ENCODE data around the gene DGKK. TPM values are rescaled to one million over a fixed set of nuclear protein-coding genes. Genes with fewer than 3 reads are reported as not detected.

Gene DGKK
- not detected in 2 replicates for polyA plus RNA-seq (2011; rRNA removed)
- polyA minus RNA-seq (2011; rRNA and poly(A)+ RNA removed), result not detected in 2 replicates

- no peak for TF ChIP-seq CTCF (IDR thresholded peaks at IDR 0.05; ENCODE audit: low read depth, low read length)
- Histone ChIP-seq H3K27me3 (ENCODE audit: control insufficient read depth, insufficient read depth, low read length) (peaks cover 22% of the 10 kb centered on the region), H3K27ac (ENCODE audit: low read depth, low read length) (no peak within 1 kb of the TSS), H3K9me3 (ENCODE audit: control insufficient read depth, insufficient read depth, low read length) (no peaks in the 10 kb centered on the region), H3K4me3 (ENCODE audit: low read depth, low read length) (no peak within 1 kb of the TSS)
- DNase-seq (ENCODE audit: low read depth, low spot score), result no peak
- POLR2A ChIA-PET, result no interaction called here
- CTCF ChIA-PET, result no interaction called here
These were observed at the start of gene DGKK for GRCh38 chrX:50470103-50471031. Gene DGKK, minus strand, starts transcription at chrX:50470825. Its CDS starts 147 bp downstream, at chrX:50470678.

GRCh38 chrX:50514811-50515210 is 44.2 kb upstream of the DGKK start:
- ChIA-PET POLR2A (no interaction called here), CTCF (no interaction called here)
- H3K4me3 ChIP-seq (ENCODE audit: low read depth, low read length), result no peak overlapping the region
- no peaks in the 10 kb centered on the region for H3K9me3 ChIP-seq (ENCODE audit: control insufficient read depth, insufficient read depth, low read length)
- H3K27me3 ChIP-seq (ENCODE audit: control insufficient read depth, insufficient read depth, low read length), result no peaks in the 10 kb centered on the region
- DNase-seq (ENCODE audit: low read depth, low spot score), result no peak
- no peak for TF ChIP-seq CTCF (IDR thresholded peaks at IDR 0.05; ENCODE audit: low read depth, low read length)
- H3K27ac ChIP-seq (ENCODE audit: low read depth, low read length), result no peak overlapping the region

GRCh38 chrX:50497114-50497513 is 26.5 kb upstream of the DGKK start:
- no peak overlapping the region for H3K4me3 ChIP-seq (ENCODE audit: low read depth, low read length)
- ChIA-PET CTCF (no interaction called here), POLR2A (no interaction called here)
- no peaks in the 10 kb centered on the region for H3K27me3 ChIP-seq (ENCODE audit: control insufficient read depth, insufficient read depth, low read length)
- no peak for TF ChIP-seq CTCF (IDR thresholded peaks at IDR 0.05; ENCODE audit: low read depth, low read length)
- H3K9me3 ChIP-seq (ENCODE audit: control insufficient read depth, insufficient read depth, low read length), result no peaks in the 10 kb centered on the region
- no peak for DNase-seq (ENCODE audit: low read depth, low spot score)
- no peak overlapping the region for H3K27ac ChIP-seq (ENCODE audit: low read depth, low read length)

- Histone ChIP-seq H3K4me3 (ENCODE audit: low read depth, low read length) (no peak overlapping the region), H3K27ac (ENCODE audit: low read depth, low read length) (no peak overlapping the region), H3K9me3 (ENCODE audit: control insufficient read depth, insufficient read depth, low read length) (no peaks in the 10 kb centered on the region), H3K27me3 (ENCODE audit: control insufficient read depth, insufficient read depth, low read length) (no peaks in the 10 kb centered on the region)
- POLR2A ChIA-PET, result no interaction called here
- CTCF ChIA-PET, result no interaction called here
- DNase-seq (ENCODE audit: low read depth, low spot score), result no peak
- no peak for TF ChIP-seq CTCF (IDR thresholded peaks at IDR 0.05; ENCODE audit: low read depth, low read length)
These were observed 25.0 kb upstream of the DGKK start for GRCh38 chrX:50495616-50496015.

- CTCF ChIA-PET, result no interaction called here
- Histone ChIP-seq H3K27me3 (ENCODE audit: control insufficient read depth, insufficient read depth, low read length) (no peaks in the 10 kb centered on the region), H3K9me3 (ENCODE audit: control insufficient read depth, insufficient read depth, low read length) (no peaks in the 10 kb centered on the region), H3K4me3 (ENCODE audit: low read depth, low read length) (no peak overlapping the region), H3K27ac (ENCODE audit: low read depth, low read length) (no peak overlapping the region)
- TF ChIP-seq CTCF (IDR thresholded peaks at IDR 0.05; ENCODE audit: low read depth, low read length), result no peak
- POLR2A ChIA-PET, result no interaction called here
- DNase-seq (ENCODE audit: low read depth, low spot score), result no peak
These were observed 22.1 kb upstream of the DGKK start for GRCh38 chrX:50492720-50493119.
